SJSA1 (cell line): Measurements from ENCODE around the gene DNAAF5. TPM values are rescaled to one million over a fixed set of nuclear protein-coding genes. Genes with fewer than 3 reads are reported as not detected.

Experiments
- DNase-seq, 2 experiments: peaks; one replicate each; pipeline ENCODE4 v3.0.0-alpha.2; 2015 to 2020; ENCODE audit warnings: low spot score in 2 of 2, low read depth in 1 of 2
- H3K27ac ChIP-seq: fragments of 250-450 bp; sonication (Bioruptor Pico); 2 replicates; pipeline ENCODE4 v1.5.1; 2020; ENCODE audit warnings: mild to moderate bottlenecking, moderate library complexity
- H3K27me3 ChIP-seq: fragments of 250-450 bp; sonication (Bioruptor Pico); replicated peaks from 2 replicates; pipeline ENCODE4 v1.5.1; 2020; ENCODE audit warnings: mild to moderate bottlenecking, moderate library complexity
- H3K36me3 ChIP-seq: fragments of 250-450 bp; sonication (Bioruptor Pico); 2 replicates; pipeline ENCODE4 v1.5.1; 2020; ENCODE audit warnings: mild to moderate bottlenecking
- H3K4me1 ChIP-seq: fragments of 250-450 bp; sonication (Bioruptor Pico); replicated peaks from 2 replicates; pipeline ENCODE4 v1.6.1; 2021; ENCODE audit warnings: mild to moderate bottlenecking
- H3K4me3 ChIP-seq: fragments of 250-450 bp; sonication (Bioruptor Pico); 2 replicates; pipeline ENCODE4 v1.5.1; 2020; ENCODE audit warnings: mild to moderate bottlenecking
- H3K9me3 ChIP-seq: fragments of 250-450 bp; sonication (Bioruptor Pico); replicated peaks from 2 replicates; pipeline ENCODE4 v1.5.1; 2020; ENCODE audit warnings: mild to moderate bottlenecking
- total RNA-seq: library from RNA; depleted of rRNA; stranded (reverse); fragments of >200 nt; shearing (Covaris generic); gene quantifications from 2 replicates; pipeline ENCODE4 v1.2.3, GENCODE V29; 2014

The DNAAF5 gene
- total RNA-seq, 1 experiment from 2014 or later: 26.5 TPM

- Histone ChIP-seq H3K4me1 (no peaks in the 10 kb centered on the region), H3K36me3 (peaks cover 34% of the 10 kb centered on the region), H3K27me3 (no peaks in the 10 kb centered on the region), H3K4me3 (no peak overlapping the region), H3K9me3 (no peaks in the 10 kb centered on the region), H3K27ac (no peak overlapping the region)
- DNase-seq: no peak
These were observed 51.2 kb downstream of the DNAAF5 start for GRCh38 chr7:777728-778078.

GRCh38 chr7:778271-778967 lies 51.9 kb downstream of the DNAAF5 start:
- peaks cover 37% of the 10 kb centered on the region for H3K36me3 ChIP-seq
- H3K9me3 ChIP-seq: no peaks in the 10 kb centered on the region
- no peaks in the 10 kb centered on the region for H3K4me1 ChIP-seq
- no peak for DNase-seq
- no peaks in the 10 kb centered on the region for H3K27me3 ChIP-seq
- H3K4me3 ChIP-seq: no peak overlapping the region
- no peak overlapping the region for H3K27ac ChIP-seq

- H3K36me3 ChIP-seq: peaks cover 33% of the 10 kb centered on the region
- H3K27ac ChIP-seq: no peak overlapping the region
- H3K4me3 ChIP-seq: no peak overlapping the region
- H3K9me3 ChIP-seq: no peaks in the 10 kb centered on the region
- H3K4me1 ChIP-seq: no peaks in the 10 kb centered on the region
- no peak for DNase-seq
- no peaks in the 10 kb centered on the region for H3K27me3 ChIP-seq
These were observed 52.5 kb downstream of the DNAAF5 start for GRCh38 chr7:778968-779451.

GRCh38 chr7:779480-779879 lies 53.0 kb downstream of the DNAAF5 start:
- Histone ChIP-seq H3K4me3 (no peak overlapping the region), H3K9me3 (no peaks in the 10 kb centered on the region), H3K27me3 (no peaks in the 10 kb centered on the region), H3K27ac (no peak overlapping the region), H3K36me3 (peaks cover 31% of the 10 kb centered on the region), H3K4me1 (no peaks in the 10 kb centered on the region)
- no peak for DNase-seq

GRCh38 chr7:780081-780480 lies 53.6 kb downstream of the DNAAF5 start:
- peaks cover 26% of the 10 kb centered on the region for H3K36me3 ChIP-seq
- H3K4me3 ChIP-seq: no peak overlapping the region
- H3K9me3 ChIP-seq: no peaks in the 10 kb centered on the region
- no peaks in the 10 kb centered on the region for H3K27me3 ChIP-seq
- no peaks in the 10 kb centered on the region for H3K4me1 ChIP-seq
- DNase-seq: no peak
- H3K27ac ChIP-seq: no peak overlapping the region

- no peak for DNase-seq
- Histone ChIP-seq H3K4me1 (no peaks in the 10 kb centered on the region), H3K4me3 (no peak overlapping the region), H3K27ac (no peak overlapping the region), H3K9me3 (no peaks in the 10 kb centered on the region), H3K36me3 (peaks cover 21% of the 10 kb centered on the region), H3K27me3 (no peaks in the 10 kb centered on the region)
These were observed 54.0 kb downstream of the DNAAF5 start for GRCh38 chr7:780516-780915.

- DNase-seq: no peak
- Histone ChIP-seq H3K9me3 (no peaks in the 10 kb centered on the region), H3K4me1 (no peaks in the 10 kb centered on the region), H3K4me3 (no peak overlapping the region), H3K27ac (no peak overlapping the region), H3K36me3 (peaks cover 17% of the 10 kb centered on the region), H3K27me3 (no peaks in the 10 kb centered on the region)
These were observed 54.8 kb downstream of the DNAAF5 start for GRCh38 chr7:781186-781849.

- Histone ChIP-seq H3K4me1 (no peaks in the 10 kb centered on the region), H3K27me3 (no peaks in the 10 kb centered on the region), H3K27ac (no peak overlapping the region), H3K36me3 (peaks cover 17% of the 10 kb centered on the region), H3K9me3 (no peaks in the 10 kb centered on the region), H3K4me3 (no peak overlapping the region)
- DNase-seq: no peak
These were observed 55.5 kb downstream of the DNAAF5 start for GRCh38 chr7:781936-782529.

- Histone ChIP-seq H3K36me3 (peaks cover 17% of the 10 kb centered on the region), H3K27ac (no peak overlapping the region), H3K27me3 (no peaks in the 10 kb centered on the region), H3K9me3 (no peaks in the 10 kb centered on the region), H3K4me1 (no peaks in the 10 kb centered on the region), H3K4me3 (no peak overlapping the region)
- DNase-seq: no peak
These were observed 56.4 kb downstream of the DNAAF5 start for GRCh38 chr7:782718-783449.

GRCh38 chr7:783556-784490 lies 57.3 kb downstream of the DNAAF5 start:
- no peak overlapping the region for H3K4me3 ChIP-seq
- no peaks in the 10 kb centered on the region for H3K27me3 ChIP-seq
- H3K27ac ChIP-seq: no peak overlapping the region
- DNase-seq: no peak
- H3K9me3 ChIP-seq: no peaks in the 10 kb centered on the region
- peaks cover 17% of the 10 kb centered on the region for H3K36me3 ChIP-seq
- no peaks in the 10 kb centered on the region for H3K4me1 ChIP-seq

GRCh38 chr7:784971-785370 lies 58.5 kb downstream of the DNAAF5 start:
- Histone ChIP-seq H3K36me3 (peaks cover 10% of the 10 kb centered on the region), H3K9me3 (no peaks in the 10 kb centered on the region), H3K4me3 (no peak overlapping the region), H3K27me3 (no peaks in the 10 kb centered on the region), H3K4me1 (no peaks in the 10 kb centered on the region), H3K27ac (no peak overlapping the region)
- DNase-seq: no peak

- Histone ChIP-seq H3K4me1 (no peaks in the 10 kb centered on the region), H3K27me3 (no peaks in the 10 kb centered on the region), H3K9me3 (no peaks in the 10 kb centered on the region), H3K36me3 (peaks cover 6% of the 10 kb centered on the region; the same call in 1 of the 2 replicates), H3K4me3 (no peak overlapping the region), H3K27ac (no peak overlapping the region)
- DNase-seq: no peak
These were observed 58.9 kb downstream of the DNAAF5 start for GRCh38 chr7:785416-785815.
